Adrenal gland (tissue), 12 donors: ENCODE results near the gene DNAAF2. TPM values are rescaled to one million over a fixed set of nuclear protein-coding genes. Genes with fewer than 3 reads are reported as not detected.

Experiments used
- DNase-seq, 7 donors: peaks; one replicate each; pipeline ENCODE4 v3.0.0-alpha.2; 2019 to 2020
- H3K27ac ChIP-seq, 5 donors: fragments of 200-600 bp; sonication (generic) in 4 of 5; 1 replicate in 3 of 5; 2 replicates in 2 of 5; pipeline versions ENCODE4 v1.5.1 to v1.8.0; 2016 to 2020; ENCODE audit warnings: mild to moderate bottlenecking in 1 of 5
- H3K27me3 ChIP-seq: fragments of 200-600 bp; 2 replicates; pipeline ENCODE4 v1.8.0; 2021
- H3K36me3 ChIP-seq, 2 donors: fragments of 200-600 bp; replicated peaks in 1 of 2; 1 replicate in 1 of 2; 2 replicates in 1 of 2; pipeline versions ENCODE4 v1.5.1 to v1.8.0; 2018 to 2022
- H3K4me1 ChIP-seq, 2 donors: fragments of 200-600 bp; replicated peaks in 1 of 2; 1 replicate in 1 of 2; 2 replicates in 1 of 2; pipeline versions ENCODE4 v1.5.1 to v1.8.0; 2018 to 2021
- H3K4me3 ChIP-seq, 4 donors: fragments of 200-600 bp; sonication (generic) in 3 of 4; one replicate each; pipeline ENCODE4 v1.5.1; 2016 to 2018
- H3K9me3 ChIP-seq, 3 donors: fragments of 200-600 bp; sonication (generic) in 1 of 3; replicated peaks in 1 of 3; 1 replicate in 2 of 3; 2 replicates in 1 of 3; pipeline versions ENCODE4 v1.5.1 to v1.8.0; 2016 to 2021
- CTCF ChIP-seq, 6 experiments: fragments of 450-650 bp in 4 of 6; fragments of 200-600 bp in 2 of 6; sonication (generic) in 1 of 6; IDR thresholded peaks; 1 replicate in 5 of 6; 2 replicates in 1 of 6; pipeline versions ENCODE4 v1.5.1 to v1.8.0; 2016 to 2021; ENCODE audit warnings: antibody characterized with exemption in 6 of 6, mild to moderate bottlenecking in 2 of 6, moderate library complexity in 1 of 6
- POLR2A ChIP-seq, 2 donors: fragments of 450-650 bp; IDR thresholded peaks; one replicate each; pipeline ENCODE4 v1.6.1; 2017; ENCODE audit warnings: antibody characterized with exemption in 2 of 2, mild to moderate bottlenecking in 2 of 2, moderate library complexity in 1 of 2
- WGBS, 4 donors: extraction: QIAGEN DNeasy Blood & Tissue Kit in 2 of 4; methylation state at CpG; one replicate each; pipeline versions ENCODE4 v1.1.5 to v1.1.7; 2013 to 2017; 5-methylcytosine and 5-hydroxymethylcytosine counted together
- intact Hi-C, 2 donors: fragments of 100-400 bp; cut with DNase I; formaldehyde crosslinking; loops; one replicate each; pipeline versions ENCODE4 v1.14.1 to v1.15.0; 2022 to 2023
- polyA plus RNA-seq, 3 donors: library from polyadenylated mRNA; stranded (reverse); fragments of 200-250 nt in 2 of 3; fragments of 350-450 nt in 1 of 3; fragmentation: Illumina TruSeq in 1 of 3; extraction: RNeasy Lipid Tissue Mini Kit (QIAGEN cat#74804) in 1 of 3; gene quantifications; one replicate each; pipeline ENCODE4 v1.2.3, GENCODE V29; 2013 to 2014
- total RNA-seq, 9 donors: library from RNA; depleted of rRNA in 4 of 9; stranded (reverse); fragments of >200 nt in 4 of 9; fragments of 120-200 nt in 1 of 9; fragmentation: NEBNext Ultra II Directional in 1 of 9; extraction: Animal tissue kit (Norgen Biotek cat#: 25700) in 1 of 9; gene quantifications; one replicate each; pipeline versions ENCODE4 v1.1.0 to v1.2.4, GENCODE V29; 2013 to 2023
- donor health status: healthy with polysubstance abuse.
- donor health status: Bipolar disorder and iron deficiency.
- donor health status: DM: yes; HTN: yes; CAD: no.
- donor health status: DM: no; HTN: no; CAD: no.
- donor health status: DM: no; HTN: no; CAD: no.
- donor health status: DM: yes; HTN: yes; CAD: no.

Gene DNAAF2
- total and polyA plus RNA-seq, 12 donors, result 4.2 to 11.7 (median 7.3) TPM

- DNase-seq, result no peak
- H3K9me3 ChIP-seq, result no peaks in the 10 kb centered on the region
- intact Hi-C loops, result no loop called here
- H3K4me3 ChIP-seq, result no peak overlapping the region
- 77 to 82% (median 79%) methylated on average over 6 of the region's 6 CpGs for WGBS, 4 donors
- TF ChIP-seq POLR2A (IDR thresholded peaks at IDR 0.05) (no peak), CTCF (IDR thresholded peaks at IDR 0.05) (no peak)
- H3K27me3 ChIP-seq, result no peaks in the 10 kb centered on the region
- peaks cover 18 to 44% of the 10 kb centered on the region in 2 donors for H3K4me1 ChIP-seq
- peak overlapping the region in 1 of 5 donors; percentile 23 for H3K27ac ChIP-seq
- peaks cover 0 to 10% of the 10 kb centered on the region in 2 donors for H3K36me3 ChIP-seq
These were observed 10.9 kb downstream of the DNAAF2 start for GRCh38 chr14:49623941-49624839.

- H3K27me3 ChIP-seq, result no peaks in the 10 kb centered on the region
- 46 to 64% (median 52%) methylated on average over 3 of the region's 3 CpGs for WGBS, 4 donors
- no peak for TF ChIP-seq CTCF (IDR thresholded peaks at IDR 0.05)
- TF ChIP-seq POLR2A (IDR thresholded peaks at IDR 0.05), result no peak
- no peaks in the 10 kb centered on the region for H3K9me3 ChIP-seq
- no peak for DNase-seq
- H3K36me3 ChIP-seq, result peaks cover 0 to 16% of the 10 kb centered on the region in 2 donors
- H3K4me3 ChIP-seq, result no peak overlapping the region
- intact Hi-C loops, result no loop called here
- H3K27ac ChIP-seq, result no peak overlapping the region
- peaks cover 18 to 52% of the 10 kb centered on the region in 2 donors for H3K4me1 ChIP-seq
These were observed 11.7 kb downstream of the DNAAF2 start for GRCh38 chr14:49623387-49623786.

GRCh38 chr14:49622022-49622607, 12.9 kb downstream of the DNAAF2 start:
- Histone ChIP-seq H3K27ac (peak overlapping the region in 4 of 5 donors; percentile 15 to 97 (median 92)), H3K9me3 (no peaks in the 10 kb centered on the region), H3K36me3 (peaks cover 0 to 25% of the 10 kb centered on the region in 2 donors), H3K27me3 (no peaks in the 10 kb centered on the region), H3K4me3 (peak overlapping the region in 2 of 4 donors; percentile 65 to 70), H3K4me1 (peaks cover 18 to 53% of the 10 kb centered on the region in 2 donors)
- intact Hi-C loops, result no loop called here
- 9 to 54% (median 37%) methylated on average over 3 of the region's 3 CpGs for WGBS, 4 donors
- TF ChIP-seq CTCF (IDR thresholded peaks at IDR 0.05) (no peak), POLR2A (IDR thresholded peaks at IDR 0.05) (no peak)
- no peak for DNase-seq

GRCh38 chr14:49621114-49621881, 13.7 kb downstream of the DNAAF2 start:
- peak; percentile 58 to 85 (median 69) for DNase-seq
- 2 to 31% (median 5%) methylated on average over 5 to 65 of the region's 65 CpGs for WGBS, 4 donors
- peaks cover 18 to 53% of the 10 kb centered on the region in 2 donors for H3K4me1 ChIP-seq
- H3K4me3 ChIP-seq, result peak overlapping the region; percentile 65 to 92 (median 70)
- intact Hi-C loops, result no loop called here
- H3K27ac ChIP-seq, result peak overlapping the region; percentile 91 to 97 (median 93)
- TF ChIP-seq CTCF (IDR thresholded peaks at IDR 0.05), result no peak
- TF ChIP-seq POLR2A (IDR thresholded peaks at IDR 0.05), result no peak
- H3K27me3 ChIP-seq, result no peaks in the 10 kb centered on the region
- H3K9me3 ChIP-seq, result no peaks in the 10 kb centered on the region
- H3K36me3 ChIP-seq, result peaks cover 0 to 25% of the 10 kb centered on the region in 2 donors
